Skeletal muscle satellite cell (primary cell): ENCODE measurements around the gene RGS17. TPM values are rescaled to one million over a fixed set of nuclear protein-coding genes. Genes with fewer than 3 reads are reported as not detected.

ENCODE experiments used
- H3K27me3 ChIP-seq: 2 replicates; pipeline ENCODE4 v1.7.0; 2013; ENCODE audit warnings: low read length; ENCODE audit not compliant: control insufficient read depth, insufficient read depth
- H3K36me3 ChIP-seq: 2 replicates; pipeline ENCODE4 v1.7.0; 2013; ENCODE audit warnings: mild to moderate bottlenecking, control low read depth, low read length; ENCODE audit not compliant: insufficient read depth
- H3K4me1 ChIP-seq: 2 replicates; pipeline ENCODE4 v1.7.0; 2013; ENCODE audit warnings: low read length; ENCODE audit not compliant: control insufficient read depth, insufficient read depth
- H3K4me2 ChIP-seq: 2 replicates; pipeline ENCODE4 v1.7.0; 2013; ENCODE audit warnings: mild to moderate bottlenecking, low read length
- H3K4me3 ChIP-seq: 2 replicates; pipeline ENCODE4 v1.7.0; 2013; ENCODE audit warnings: low read length
- H3K9ac ChIP-seq: 2 replicates; pipeline ENCODE4 v1.7.0; 2013; ENCODE audit warnings: mild to moderate bottlenecking, low read depth, low read length, moderate library complexity
- H3K9me3 ChIP-seq: replicated peaks from 2 replicates; pipeline ENCODE4 v1.7.0; 2013; ENCODE audit warnings: mild to moderate bottlenecking, control low read depth, low read length
- small RNA-seq: library from RNA; depleted of rRNA; stranded (forward); fragments of <200 nt; gene quantifications from one replicate; pipeline ENCODE3, GENCODE V24; 2012

RGS17 gene

DNA sequence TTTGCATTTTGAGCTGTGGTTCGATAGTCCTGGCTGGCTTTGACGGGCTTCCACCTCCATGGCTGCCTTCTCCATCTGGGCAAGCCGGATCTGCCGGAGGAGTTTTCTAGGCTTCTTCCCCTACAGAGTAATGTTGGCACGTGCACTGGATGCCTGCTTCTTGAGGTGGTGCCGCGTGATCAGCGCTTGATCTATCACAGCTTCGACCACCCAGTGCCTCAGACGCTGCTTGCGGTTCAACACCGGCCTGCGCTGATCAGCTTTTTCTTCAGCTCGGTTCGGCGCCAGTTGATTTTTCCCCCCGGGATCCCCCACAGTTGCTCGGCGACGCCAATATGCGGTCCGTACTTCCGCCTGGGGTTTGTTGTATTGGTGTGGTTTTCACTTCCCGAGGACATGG is 171.7 kb downstream of the RGS17 start:
- Histone ChIP-seq H3K4me3 (no peak overlapping the region), H3K36me3 (no peaks in the 10 kb centered on the region), H3K4me2 (no peak overlapping the region), H3K9ac (no peak overlapping the region), H3K4me1 (no peaks in the 10 kb centered on the region), H3K9me3 (no peaks in the 10 kb centered on the region), H3K27me3 (no peaks in the 10 kb centered on the region)

DNA sequence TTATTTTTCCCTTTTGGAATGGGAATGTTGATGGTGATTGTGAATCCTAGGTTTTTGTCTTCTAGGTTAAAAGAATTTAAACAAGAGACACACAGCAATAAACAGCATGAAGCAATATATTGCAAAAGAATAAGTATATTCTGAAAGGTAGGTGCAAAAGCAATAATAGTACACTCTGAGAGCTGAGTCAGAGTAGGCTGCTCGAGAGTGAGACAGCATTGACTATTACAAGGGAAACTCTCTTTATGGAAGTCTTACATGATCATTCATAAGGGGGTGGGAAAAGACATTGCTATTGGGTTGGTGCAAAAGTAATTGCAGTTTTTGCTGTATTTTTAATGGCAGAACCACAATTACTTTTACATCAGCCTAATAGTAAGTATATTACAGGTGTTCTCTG is 173.3 kb downstream of the RGS17 start:
- no peaks in the 10 kb centered on the region for H3K27me3 ChIP-seq
- peaks cover 1% of the 10 kb centered on the region for H3K4me1 ChIP-seq
- no peak overlapping the region for H3K4me2 ChIP-seq
- no peaks in the 10 kb centered on the region for H3K9me3 ChIP-seq
- H3K4me3 ChIP-seq: no peak overlapping the region
- no peak overlapping the region for H3K9ac ChIP-seq
- H3K36me3 ChIP-seq: no peaks in the 10 kb centered on the region

Small RNAs within 50 kb of the gene (small RNA-seq; reads per million reads assigned to genes)
- gene AL080276.1: not detected
- not detected for gene RNA5SP224
